Lung microvascular endothelial cell (primary cell): ENCODE results near the gene DYNC1I1. TPM values are rescaled to one million over a fixed set of nuclear protein-coding genes. Genes with fewer than 3 reads are reported as not detected.
"Not testable (repeated sequence)": the region's sequence is repeated elsewhere in the genome, so short reads cannot be mapped to it uniquely, and the experiment has no call there.

ENCODE experiments used
- DNase-seq, 2 donors: peaks; one replicate each; pipeline versions ENCODE4 v3.0.0 to v3.0.0-alpha.2; 2010; ENCODE audit warnings: low read depth in 2 of 2
- total RNA-seq: library from RNA; depleted of rRNA; stranded (reverse); fragments of >200 nt; gene quantifications from 2 replicates; pipeline ENCODE4 v1.2.1, GENCODE V29; 2014

The DYNC1I1 gene
- total RNA-seq, 1 donor from 2014 or later, result 18.3 TPM

- DNase-seq, result no peak
Observed at GRCh38 chr7:95906851-95907250, 134.5 kb downstream of the DYNC1I1 start.

- no peak for DNase-seq
Observed at GRCh38 chr7:95907337-95907736, 135.0 kb downstream of the DYNC1I1 start.

DNA sequence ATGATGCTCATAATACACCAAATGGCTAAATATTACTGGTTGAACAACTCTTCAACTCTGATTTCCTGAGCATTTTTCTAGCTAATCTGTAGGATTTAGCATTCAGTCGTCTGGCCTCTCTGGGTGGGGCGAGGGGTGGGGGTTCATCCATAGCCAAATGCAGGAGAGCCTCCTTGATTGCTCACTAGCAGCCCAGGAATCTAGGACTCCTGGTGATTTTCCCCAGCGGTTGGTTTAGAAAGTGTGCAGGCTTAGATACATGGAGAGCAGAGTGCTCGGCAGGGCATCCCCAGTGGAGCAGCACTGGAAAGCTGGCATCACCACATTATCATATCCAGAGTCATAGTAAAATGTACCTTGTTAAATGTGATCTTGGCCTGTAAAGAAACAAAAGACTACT is 136.1 kb downstream of the DYNC1I1 start:
- no peak for DNase-seq

DNA sequence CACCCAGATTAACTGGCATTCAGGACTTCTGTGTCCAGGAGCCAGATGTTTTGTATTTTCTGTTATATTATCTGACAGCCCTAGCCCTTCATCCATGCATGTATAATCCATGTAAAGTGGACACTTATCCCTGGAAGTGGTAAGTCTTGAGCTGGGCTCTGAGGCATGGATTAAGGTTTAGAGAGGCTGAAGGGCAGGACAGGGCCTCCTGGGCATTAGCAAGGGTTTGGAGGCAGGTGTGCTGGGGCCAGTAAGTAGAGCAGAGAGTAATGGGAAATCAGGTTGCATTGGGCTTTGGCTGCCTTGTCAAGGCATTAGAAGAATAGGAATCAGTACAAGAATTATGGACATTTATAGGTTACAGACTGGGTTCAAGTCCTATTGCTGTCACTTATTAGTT is 138.0 kb downstream of the DYNC1I1 start:
- DNase-seq, result no peak

DNA sequence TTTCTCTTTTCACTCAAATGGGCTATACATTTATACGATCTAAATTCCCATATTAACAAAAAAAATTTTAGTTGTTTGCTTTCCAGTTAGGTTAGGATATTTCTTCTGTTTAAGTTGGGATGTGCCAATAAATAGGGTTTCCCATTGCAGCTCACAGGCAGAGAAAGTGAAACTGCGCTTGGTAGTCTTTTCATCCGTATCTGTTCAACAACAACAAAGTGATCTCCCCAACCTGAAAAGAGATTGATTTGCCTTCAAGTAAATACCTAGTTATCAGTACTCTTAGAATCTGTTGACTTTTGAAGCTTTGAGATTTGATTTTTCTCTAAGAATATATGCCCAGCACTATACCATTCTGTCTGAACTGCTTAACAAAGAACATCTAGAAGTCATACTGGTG is 143.4 kb downstream of the DYNC1I1 start:
- DNase-seq, result peak in 1 of 2 donors; percentile 11

DNA sequence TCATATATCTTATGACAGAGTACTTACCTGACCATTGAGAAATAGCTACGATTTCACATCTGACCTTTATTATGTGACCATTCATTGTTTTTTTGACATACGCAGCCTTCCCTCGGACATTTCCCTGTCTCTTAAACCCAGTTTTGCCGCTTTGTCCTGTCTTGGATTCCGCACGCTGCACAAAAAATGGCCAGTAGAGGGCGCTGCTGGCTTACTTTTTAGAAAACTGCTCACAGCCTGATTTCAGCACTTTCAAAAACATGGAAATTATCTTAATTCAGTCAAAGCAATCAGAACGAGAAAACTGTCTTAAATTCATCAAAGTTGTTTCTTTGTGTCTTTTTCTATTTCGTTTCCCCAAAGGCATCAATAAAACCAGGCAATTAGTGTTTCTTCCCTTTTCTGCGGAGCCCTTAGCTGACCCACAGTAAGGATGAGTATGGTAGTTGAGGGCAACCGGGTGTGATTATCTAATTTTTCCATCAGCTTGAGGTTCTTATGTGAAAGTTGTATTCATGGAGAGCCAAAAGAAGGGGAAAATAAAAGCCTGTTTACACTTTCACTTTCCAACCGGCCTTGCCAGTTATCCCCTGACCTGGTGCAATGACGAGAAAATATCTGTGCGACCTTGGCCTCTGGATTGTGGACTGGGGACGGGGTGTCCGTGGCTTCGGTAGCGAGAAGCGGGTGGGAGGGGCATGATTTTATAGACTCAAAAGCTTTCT is 144.4 kb downstream of the DYNC1I1 start:
- DNase-seq, result peak; percentile 72 to 82

DNA sequence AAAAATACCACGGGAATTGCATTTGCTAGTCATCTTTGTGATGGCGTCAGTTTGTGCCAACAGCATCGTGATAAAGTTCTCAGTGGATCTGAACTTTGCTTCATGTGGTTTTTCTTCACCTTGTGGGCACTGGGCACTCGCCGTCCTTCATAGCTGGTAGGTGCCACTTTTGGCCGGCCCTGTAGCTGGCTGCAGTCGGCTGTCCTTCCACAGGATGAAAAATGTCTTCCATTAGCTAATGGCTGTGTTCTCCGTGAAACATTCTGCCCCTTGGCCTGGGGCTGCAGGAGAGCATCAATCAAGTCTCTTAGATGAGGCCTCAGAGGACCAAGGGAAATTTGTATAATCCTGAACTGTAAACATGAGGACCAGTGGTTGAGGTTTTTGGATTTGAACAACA is 145.3 kb downstream of the DYNC1I1 start:
- no peak for DNase-seq

DNA sequence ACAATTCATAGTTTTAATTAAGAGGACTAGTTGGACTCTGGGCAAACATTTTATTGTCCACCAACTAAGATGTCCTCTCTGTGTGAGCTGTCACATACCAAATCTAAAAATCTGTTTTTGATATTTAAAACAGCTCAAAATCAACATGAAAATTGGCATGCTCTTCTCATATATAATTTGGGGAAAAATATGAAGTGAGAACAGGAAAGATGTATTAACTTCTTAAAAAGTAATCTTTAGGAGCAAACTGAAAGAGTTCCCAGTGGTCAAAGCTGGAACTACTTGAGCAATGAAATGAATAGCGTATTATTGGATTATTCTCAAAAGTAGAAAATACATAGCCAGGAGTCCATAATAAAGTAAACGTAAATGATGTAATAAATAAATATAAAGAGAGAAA is 147.2 kb downstream of the DYNC1I1 start:
- DNase-seq, result no peak

- DNase-seq, result no peak
Observed at GRCh38 chr7:95921543-95921942, 149.2 kb downstream of the DYNC1I1 start.

DNA sequence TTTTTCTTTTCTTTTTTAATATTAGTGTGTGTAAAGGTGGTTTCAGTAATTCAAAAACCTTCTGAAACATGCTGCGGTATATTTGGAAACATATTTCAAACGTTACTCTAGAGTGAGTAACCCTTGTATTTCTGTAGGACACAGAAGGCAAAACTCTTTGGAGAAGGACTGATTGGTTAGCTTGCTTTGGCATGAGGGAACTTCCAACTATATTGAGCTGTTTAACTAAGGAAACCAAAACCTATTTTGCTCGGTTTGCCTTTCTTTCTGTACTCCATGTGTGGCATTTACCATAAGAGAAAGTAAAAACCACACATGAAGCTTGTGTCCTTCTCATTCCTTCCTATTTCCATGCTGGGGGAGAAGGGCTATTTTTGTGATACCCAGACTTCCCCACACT is 149.8 kb downstream of the DYNC1I1 start:
- no peak for DNase-seq

DNA sequence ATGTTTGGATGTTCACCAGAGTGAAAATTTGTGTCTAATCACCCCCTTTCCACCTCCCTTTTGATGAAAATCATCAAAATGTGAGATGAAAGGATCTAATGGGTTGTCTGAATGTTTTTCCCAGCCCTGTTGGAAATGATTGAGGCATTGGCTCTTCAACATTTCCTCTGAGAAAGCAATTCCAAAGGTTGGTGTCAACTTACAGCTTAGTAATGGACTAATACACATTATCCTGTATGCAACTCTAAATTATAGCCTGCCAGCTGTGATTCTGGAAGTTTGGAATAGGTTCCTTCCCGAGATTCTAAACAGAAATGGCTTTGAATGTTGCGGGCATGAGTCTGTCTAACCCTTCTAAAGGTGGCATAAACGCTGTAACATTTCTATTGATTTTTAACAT is 152.9 kb downstream of the DYNC1I1 start:
- DNase-seq, result no peak

GRCh38 chr7:95925971-95926370 is 153.6 kb downstream of the DYNC1I1 start:
- DNase-seq, result peak in 1 of 2 donors; percentile 20

GRCh38 chr7:95927756-95928155 is 155.4 kb downstream of the DYNC1I1 start:
- no peak for DNase-seq

DNA sequence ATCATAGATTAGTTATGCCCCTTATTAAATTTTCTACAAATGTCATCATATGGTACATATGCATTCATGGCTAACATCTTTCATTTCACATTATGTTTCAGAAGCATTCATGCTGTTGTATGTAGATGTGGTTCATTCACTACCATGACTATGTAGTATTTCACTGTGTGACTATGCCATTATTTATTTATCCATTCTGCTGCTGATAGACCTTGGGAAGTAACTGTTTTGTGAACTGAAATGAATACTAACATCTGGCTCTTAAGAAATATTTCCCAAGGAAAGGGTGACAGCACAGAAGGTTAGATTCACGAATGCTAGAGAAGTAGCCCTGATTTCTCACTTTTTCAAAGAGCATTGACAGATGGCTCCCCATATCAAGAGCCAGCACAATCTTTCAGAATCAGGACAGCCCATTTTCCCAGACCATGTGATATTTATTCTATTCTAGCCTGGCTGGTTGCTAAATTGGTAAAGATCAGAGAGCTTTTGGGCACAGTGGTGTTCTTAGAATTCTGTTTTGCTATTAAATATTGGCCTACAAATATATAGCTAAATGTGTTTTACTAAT is 157.4 kb downstream of the DYNC1I1 start:
- no peak for DNase-seq

DNA sequence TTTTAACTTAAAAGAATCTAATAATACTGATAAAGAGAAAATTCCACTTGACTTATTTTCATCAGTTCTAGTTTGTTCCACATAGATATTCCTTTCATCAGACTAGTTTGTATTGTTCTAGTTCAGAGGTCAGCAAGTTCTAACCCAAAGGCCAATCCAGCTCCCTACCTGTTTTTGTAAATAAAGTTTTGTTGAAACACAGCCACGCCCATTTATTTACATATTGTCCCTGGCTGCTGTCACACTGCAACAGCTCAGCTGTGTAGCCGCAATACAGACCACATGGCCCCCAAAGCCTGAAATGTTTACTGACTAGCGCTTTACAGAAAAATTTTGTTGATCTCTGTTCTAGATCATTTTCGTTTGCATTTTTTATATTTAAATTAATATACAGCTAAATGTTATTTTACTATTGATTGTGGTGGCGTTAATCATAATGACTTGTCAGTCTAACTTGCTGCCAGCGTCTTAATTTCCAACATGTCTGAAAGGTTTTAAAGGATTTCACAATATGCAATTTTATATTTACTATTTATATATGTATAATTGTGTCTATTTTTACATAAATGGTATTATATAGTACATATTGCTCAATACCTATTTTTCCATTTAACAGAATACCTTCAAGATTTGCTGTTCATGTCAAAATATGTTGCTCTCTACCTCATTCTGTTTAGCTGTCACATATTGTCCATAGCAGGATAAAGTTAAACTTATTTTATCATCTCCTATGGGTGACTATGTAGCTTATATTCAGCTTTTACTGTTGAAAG is 159.3 kb downstream of the DYNC1I1 start:
- no peak for DNase-seq

GRCh38 chr7:95933618-95934017 is 161.3 kb downstream of the DYNC1I1 start:
- DNase-seq, result no peak

DNA sequence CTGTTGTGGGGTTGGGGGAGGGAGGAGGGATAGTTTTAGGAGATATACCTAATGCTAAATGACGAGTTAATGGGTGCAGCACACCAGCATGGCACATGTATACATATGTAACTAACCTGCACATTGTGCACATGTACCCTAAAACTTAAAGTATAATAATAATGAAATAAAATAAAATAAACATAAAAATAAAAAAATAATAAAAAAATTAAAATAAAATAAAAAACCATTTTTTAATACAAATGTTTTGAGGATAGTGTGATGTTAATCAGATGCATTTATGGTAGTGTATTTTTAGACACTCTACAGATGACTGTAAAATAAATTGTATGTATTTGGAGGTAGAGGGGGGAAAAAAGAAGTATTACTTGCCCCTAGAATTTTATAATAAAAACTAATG is 172.5 kb downstream of the DYNC1I1 start:
- DNase-seq, result not testable (repeated sequence)

- no peak for DNase-seq
Observed at GRCh38 chr7:95950698-95951097, 178.3 kb downstream of the DYNC1I1 start.

GRCh38 chr7:95951531-95951930 is 179.2 kb downstream of the DYNC1I1 start:
- no peak for DNase-seq

DNA sequence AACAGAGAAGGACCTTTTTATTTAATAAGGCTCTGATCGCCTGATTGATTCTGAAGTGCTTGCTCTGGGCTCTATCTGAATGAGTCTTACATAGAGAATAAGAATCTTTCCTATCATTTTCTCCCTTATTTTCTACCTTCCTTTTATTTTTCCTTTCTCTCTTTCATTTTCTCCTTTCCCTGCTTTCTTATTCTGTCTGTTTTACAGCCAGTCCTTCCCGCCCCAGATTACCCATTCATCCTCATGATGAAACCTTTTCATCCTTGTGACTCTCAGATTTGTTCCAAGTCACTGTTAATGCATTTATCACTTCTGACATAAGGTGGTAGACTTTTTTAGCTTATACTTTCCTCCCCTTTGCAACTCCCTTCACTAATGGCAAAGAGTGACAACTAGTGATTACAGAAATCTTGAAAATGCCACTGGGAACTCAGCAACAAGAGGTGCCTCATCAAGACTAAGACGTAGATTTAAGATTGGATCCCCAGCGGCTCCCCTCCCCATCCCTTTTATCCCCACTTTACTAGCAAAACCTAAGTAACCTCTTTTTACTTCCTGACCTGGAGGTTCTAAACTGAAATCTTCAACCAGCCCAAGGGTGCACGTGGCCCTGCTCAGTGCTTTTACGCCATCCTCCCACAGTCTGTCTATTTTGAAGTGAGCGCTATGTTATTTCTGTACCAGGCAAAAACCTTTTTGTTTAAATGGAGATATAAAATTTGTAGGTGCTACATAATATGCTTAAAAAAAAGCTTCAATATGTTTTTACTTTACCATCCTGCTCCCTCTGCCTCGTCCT is 179.8 kb downstream of the DYNC1I1 start:
- DNase-seq, result no peak

- no peak for DNase-seq
Observed at GRCh38 chr7:95952851-95953250, 180.5 kb downstream of the DYNC1I1 start.

GRCh38 chr7:95955748-95956147 is 183.4 kb downstream of the DYNC1I1 start:
- DNase-seq, result no peak
